H1 (cell line): Measurements from ENCODE around the gene STK40. TPM values are rescaled to one million over a fixed set of nuclear protein-coding genes. Genes with fewer than 3 reads are reported as not detected.

Experiments used
- CTCF ChIA-PET: fragments of 300-600 bp; sonication (Branson Sonifier 250); formaldehyde crosslinking; loops from one replicate; lab custom pipeline; 2021; ENCODE audit not compliant: partially characterized antibody; lab: Charles Lee
- POLR2A ChIA-PET: fragments of 300-600 bp; sonication (Branson Sonifier 250); formaldehyde crosslinking; loops from one replicate; lab custom pipeline; 2021; ENCODE audit warnings: inconsistent platforms; ENCODE audit not compliant: partially characterized antibody; lab: Charles Lee
- DNase-seq, 2 experiments: peaks; one replicate each; pipeline versions ENCODE4 v3.0.0 to v3.0.0-alpha.2; 2010 to 2022; ENCODE audit warnings: low spot score in 2 of 2, low read depth in 1 of 2, mixed read lengths in 1 of 2
- FAIRE-seq: peaks from 2 replicates; lab custom pipeline; 2011; peaks lifted over from hg19 to GRCh38; lab: Jason Lieb, UNC
- H2AFZ ChIP-seq: 2 replicates; pipeline ENCODE4 v1.8.1; 2012; ENCODE audit warnings: low read length, inconsistent platforms
- H2AK5ac ChIP-seq: 2 replicates; pipeline ENCODE4 v1.6.1; 2013; ENCODE audit warnings: low read depth, low read length
- H2BK120ac ChIP-seq: replicated peaks from 2 replicates; pipeline ENCODE3; 2013; ENCODE audit warnings: low read depth, low read length, inconsistent platforms
- H2BK12ac ChIP-seq: 2 replicates; pipeline ENCODE4 v1.6.1; 2013; ENCODE audit warnings: low read depth, low read length
- H2BK15ac ChIP-seq: 2 replicates; pipeline ENCODE4 v1.6.1; 2013; ENCODE audit warnings: low read length
- H2BK20ac ChIP-seq: 2 replicates; pipeline ENCODE4 v1.6.1; 2013; ENCODE audit warnings: low read length
- H2BK5ac ChIP-seq: 2 replicates; pipeline ENCODE4 v1.6.1; 2013; ENCODE audit warnings: low read depth, low read length
- H3K14ac ChIP-seq: 2 replicates; pipeline ENCODE4 v1.6.1; 2013; ENCODE audit warnings: inconsistent platforms; ENCODE audit not compliant: insufficient read length
- H3K18ac ChIP-seq: 2 replicates; pipeline ENCODE4 v1.6.1; 2013; ENCODE audit warnings: low read length; ENCODE audit errors: extremely low read depth
- H3K23ac ChIP-seq: 2 replicates; pipeline ENCODE4 v1.6.1; 2013; ENCODE audit warnings: inconsistent platforms; ENCODE audit not compliant: insufficient read length
- H3K23me2 ChIP-seq: 2 replicates; pipeline ENCODE4 v1.6.1; 2013; ENCODE audit warnings: low read depth, low read length
- H3K27ac ChIP-seq: 2 replicates; pipeline ENCODE4 v1.6.1; 2011; ENCODE audit warnings: low read depth, low read length, inconsistent platforms
- H3K27me3 ChIP-seq, 4 experiments: replicated peaks in 1 of 4; 1 replicate in 1 of 4; 2 replicates in 3 of 4; pipeline versions ENCODE4 v1.6.1 to v1.8.1; 2011 to 2013; ENCODE audit warnings: low read length in 3 of 4, mild to moderate bottlenecking in 3 of 4, inconsistent platforms in 2 of 4, mixed read lengths in 2 of 4, moderate library complexity in 1 of 4; ENCODE audit not compliant: control insufficient read depth in 3 of 4, insufficient read depth in 3 of 4; ENCODE audit errors: extremely low read depth in 1 of 4
- H3K36me3 ChIP-seq, 4 experiments: 2 replicates each; pipeline versions ENCODE4 v1.6.1 to v1.8.1; 2011 to 2013; ENCODE audit warnings: mild to moderate bottlenecking in 4 of 4, low read length in 3 of 4, moderate library complexity in 2 of 4, control low read depth in 1 of 4, inconsistent platforms in 1 of 4; ENCODE audit not compliant: insufficient read depth in 4 of 4, control insufficient read depth in 2 of 4
- H3K4ac ChIP-seq: replicated peaks from 2 replicates; pipeline ENCODE3; 2013; ENCODE audit warnings: low read length, low read depth, mixed read lengths, inconsistent platforms; ENCODE audit not compliant: insufficient read length
- H3K4me1 ChIP-seq, 4 experiments: replicated peaks in 1 of 4; 1 replicate in 1 of 4; 2 replicates in 3 of 4; pipeline versions ENCODE4 v1.6.1 to v1.8.1; 2011 to 2013; ENCODE audit warnings: low read length in 3 of 4, inconsistent platforms in 2 of 4, mixed read lengths in 1 of 4; ENCODE audit not compliant: insufficient read depth in 4 of 4, control insufficient read depth in 3 of 4
- H3K4me2 ChIP-seq, 2 experiments: 2 replicates each; pipeline versions ENCODE4 v1.6.1 to v1.8.1; 2011 to 2013; ENCODE audit warnings: low read depth in 2 of 2, low read length in 2 of 2, control low read depth in 1 of 2, inconsistent platforms in 1 of 2, mild to moderate bottlenecking in 1 of 2; ENCODE audit not compliant: insufficient read depth in 1 of 2
- H3K4me3 ChIP-seq, 4 experiments: fragments of 200-600, 300-600 bp in 1 of 4; sonication (generic), shearing (Covaris generic), sonication (Bioruptor Twin) in 1 of 4; 2 replicates each; pipeline versions ENCODE4 v1.5.1 to v1.8.1; 2011 to 2016; ENCODE audit warnings: low read length in 4 of 4, low read depth in 3 of 4, control low read depth in 2 of 4, inconsistent platforms in 2 of 4, mild to moderate bottlenecking in 2 of 4, mixed read lengths in 1 of 4, moderate library complexity in 1 of 4; ENCODE audit not compliant: insufficient read depth in 2 of 4; ENCODE audit errors: extremely low read depth in 1 of 4
- H3K56ac ChIP-seq: replicated peaks from 2 replicates; pipeline ENCODE3; 2013; ENCODE audit warnings: low read depth, mild to moderate bottlenecking, mixed read lengths, low read length, inconsistent platforms; ENCODE audit not compliant: insufficient read length
- H3K79me1 ChIP-seq: 2 replicates; pipeline ENCODE4 v1.6.1; 2013; ENCODE audit warnings: low read depth, low read length, control low read depth
- H3K79me2 ChIP-seq, 2 experiments: 2 replicates each; pipeline versions ENCODE4 v1.6.1 to v1.8.1; 2012 to 2013; ENCODE audit warnings: low read length in 2 of 2, mild to moderate bottlenecking in 2 of 2, inconsistent platforms in 1 of 2; ENCODE audit not compliant: insufficient read depth in 2 of 2, control insufficient read depth in 1 of 2
- H3K9ac ChIP-seq, 4 experiments: replicated peaks in 1 of 4; 1 replicate in 1 of 4; 2 replicates in 3 of 4; pipeline versions ENCODE4 v1.6.1 to v1.8.1; 2011 to 2013; ENCODE audit warnings: low read depth in 3 of 4, low read length in 3 of 4, control low read depth in 2 of 4, mild to moderate bottlenecking in 2 of 4, moderate library complexity in 2 of 4, inconsistent platforms in 1 of 4; ENCODE audit errors: extremely low read depth in 1 of 4
- H3K9me3 ChIP-seq, 2 experiments: 2 replicates each; pipeline versions ENCODE4 v1.6.1 to v1.8.1; 2012 to 2013; ENCODE audit warnings: mild to moderate bottlenecking in 2 of 2, moderate library complexity in 2 of 2, control low read depth in 1 of 2, inconsistent platforms in 1 of 2, low read depth in 1 of 2, low read length in 1 of 2, mixed read lengths in 1 of 2; ENCODE audit not compliant: insufficient read depth in 2 of 2
- H4K20me1 ChIP-seq, 2 experiments: replicated peaks in 1 of 2; 2 replicates each; pipeline versions ENCODE3 to v1.8.1; 2011 to 2013; ENCODE audit warnings: inconsistent platforms in 2 of 2, low read length in 2 of 2, mild to moderate bottlenecking in 1 of 2; ENCODE audit not compliant: insufficient read depth in 2 of 2, control insufficient read depth in 1 of 2
- H4K5ac ChIP-seq: 2 replicates; pipeline ENCODE4 v1.6.1; 2013; ENCODE audit warnings: low read length, low read depth, mixed read lengths, inconsistent platforms; ENCODE audit not compliant: insufficient read length
- H4K8ac ChIP-seq: 2 replicates; pipeline ENCODE4 v1.8.0; 2013; ENCODE audit warnings: mild to moderate bottlenecking, moderate library complexity, low read length, inconsistent platforms; ENCODE audit not compliant: insufficient read depth; ENCODE audit errors: extremely low read depth
- H4K91ac ChIP-seq: replicated peaks from 2 replicates; pipeline ENCODE3; 2013; ENCODE audit warnings: low read length, mixed read lengths, inconsistent platforms; ENCODE audit not compliant: insufficient read length
- BCL11A ChIP-seq, 2 experiments: IDR thresholded peaks; one replicate each; pipeline ENCODE4 v1.6.1; 2011; ENCODE audit warnings: low read depth in 2 of 2, low read length in 2 of 2, mild to moderate bottlenecking in 2 of 2
- BRCA1 ChIP-seq: IDR thresholded peaks from 2 replicates; pipeline ENCODE4 v1.6.1; 2012; ENCODE audit warnings: low read depth, low read length, improper control_type of control experiment
- EP300 ChIP-seq, 2 experiments: IDR thresholded peaks; 1 replicate in 1 of 2; 2 replicates in 1 of 2; pipeline ENCODE4 v1.6.1; 2011 to 2012; ENCODE audit warnings: low read depth in 2 of 2, low read length in 2 of 2, mild to moderate bottlenecking in 2 of 2, borderline replicate concordance in 1 of 2, inconsistent platforms in 1 of 2, moderate library complexity in 1 of 2
- GTF2F1 ChIP-seq: IDR thresholded peaks from 2 replicates; pipeline ENCODE4 v1.6.1; 2012; ENCODE audit warnings: low read depth, low read length, improper control_type of control experiment, borderline replicate concordance
- KDM5A ChIP-seq: fragments of 200-600 bp; IDR thresholded peaks from 2 replicates; pipeline ENCODE4 v1.7.1; 2012; ENCODE audit warnings: mild to moderate bottlenecking, low read length, inconsistent platforms, mixed read lengths
- MAFK ChIP-seq: IDR thresholded peaks from 2 replicates; pipeline ENCODE4 v1.6.1; 2012; ENCODE audit warnings: low read depth, mild to moderate bottlenecking, improper control_type of control experiment, low read length
- PHF8 ChIP-seq: fragments of 200-600 bp; sonication (generic); conservative IDR thresholded peaks from 2 replicates; pipeline ENCODE4 v1.7.1; 2012; ENCODE audit warnings: low read depth, mild to moderate bottlenecking, inconsistent platforms, low read length, moderate library complexity
- POLR2AphosphoS5 ChIP-seq: IDR thresholded peaks from 2 replicates; pipeline ENCODE4 v1.6.1; 2011; ENCODE audit warnings: low read depth, low read length
- RBBP5 ChIP-seq: IDR thresholded peaks from 2 replicates; pipeline ENCODE4 v1.7.1; 2012; ENCODE audit warnings: low read depth, mild to moderate bottlenecking, inconsistent platforms, low read length, moderate library complexity, borderline replicate concordance
- RNF2 ChIP-seq: fragments of 200-900, 300-1000 bp; sonication (generic); IDR thresholded peaks from 2 replicates; pipeline ENCODE4 v1.7.1; 2016; ENCODE audit warnings: borderline replicate concordance, low read depth, mild to moderate bottlenecking, antibody characterized with exemption, low read length; ENCODE audit not compliant: poor library complexity, severe bottlenecking; ENCODE audit errors: missing control alignments
- SP4 ChIP-seq: IDR thresholded peaks from 2 replicates; pipeline ENCODE4 v1.6.1; 2012; ENCODE audit warnings: low read length, inconsistent platforms
- TBP ChIP-seq: IDR thresholded peaks from 2 replicates; pipeline ENCODE4 v1.6.1; 2011; ENCODE audit warnings: low read depth, low read length, improper control_type of control experiment
- WGBS, 2 experiments: shearing (Covaris generic) in 1 of 2; methylation state at CpG; one replicate each; pipeline versions ENCODE4 v1.1.6 to v1.1.7; 2013 to 2015; ENCODE audit warnings: low lambda C conversion rate in 2 of 2, mixed read lengths in 2 of 2, inconsistent platforms in 1 of 2, low coverage in 1 of 2, missing lambda C conversion rate in 1 of 2; ENCODE audit not compliant: insufficient replicate concordance in 2 of 2, insufficient coverage in 1 of 2, insufficient read length in 1 of 2; ENCODE audit errors: extremely low coverage in 1 of 2, missing lambda C conversion rate in 1 of 2; 5-methylcytosine and 5-hydroxymethylcytosine counted together
- polyA plus RNA-seq, 7 experiments: library from polyadenylated mRNA; depleted of rRNA in 3 of 7; stranded (reverse) in 5 of 7; unstranded in 2 of 7; fragments of >200 nt in 5 of 7; fragments of 200-250 nt in 2 of 7; gene quantifications; 1 replicate in 5 of 7; 2 replicates in 1 of 7; 4 replicates in 1 of 7; pipeline versions ENCODE4 v1.2.1 to v1.2.3, GENCODE V29; 2011 to 2013; ENCODE audit warnings: missing spikeins in 2 of 7, mixed read lengths in 2 of 7
- total RNA-seq: library from RNA; stranded (reverse); fragmentation: NEBNext Ultra II Directional; extraction: Animal tissue kit (Norgen Biotek cat#: 25700); gene quantifications from 2 replicates; pipeline ENCODE4 v1.2.1, GENCODE V29; 2021
- TF ChIP-seq, protein P1 (sequence below): IDR thresholded peaks from 2 replicates; pipeline ENCODE4 v1.6.1; 2012; ENCODE audit warnings: inconsistent platforms

Gene STK40
- total and polyA plus RNA-seq, 2 of the 8 experiments (the other 6 are each of a cell fraction or from before 2014, with no cell fraction given), result 13.6 to 28.6 TPM

DNA sequence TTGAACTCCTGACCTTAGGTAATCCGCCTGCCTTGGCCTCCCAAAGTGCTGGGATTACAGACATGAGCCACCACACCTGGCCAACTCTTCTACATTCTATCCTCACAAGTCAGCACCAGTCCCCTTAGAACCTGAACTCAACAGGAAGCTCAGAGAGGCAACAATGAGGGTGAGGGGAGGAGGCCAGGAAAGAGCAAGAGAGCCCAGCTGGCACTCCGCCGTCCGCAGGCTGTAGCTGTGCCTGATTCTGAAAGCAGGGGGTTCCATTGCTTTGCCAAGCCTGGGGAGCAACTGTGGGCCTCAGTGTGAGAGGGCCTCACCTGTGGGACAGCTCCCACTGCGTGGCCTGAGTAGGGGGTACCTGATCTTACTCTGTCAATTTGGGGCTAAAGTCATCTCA lies 18.7 kb downstream of the STK40 start:
- H2BK15ac ChIP-seq, result no peak overlapping the region
- H2BK120ac ChIP-seq, result no peak overlapping the region
- peaks cover 3% of the 10 kb centered on the region; the same call in 1 of the 2 replicates for H3K79me1 ChIP-seq
- H2BK5ac ChIP-seq, result no peak overlapping the region
- H3K9ac ChIP-seq, result no peak overlapping the region
- H3K36me3 ChIP-seq, result peaks cover 0 to 5% (median 1%) of the 10 kb centered on the region in 4 experiments; a peak in 1 of 8 replicates
- POLR2A ChIA-PET, result interaction anchor here (1.1 to 5.2 kb wide), 6 partner anchors 10 to 83 kb away, joined by 3 to 33 read pairs (median 5); partner anchors contain the start of genes EVA1B and OSCP1
- WGBS, 2 experiments, result 98% methylated on average over 4 of the region's 5 CpGs; no CpG with 5 or more reads in 1 of the 2 experiments
- no peak overlapping the region for H3K4me2 ChIP-seq
- H4K91ac ChIP-seq, result no peak overlapping the region
- no peak overlapping the region for H4K8ac ChIP-seq
- FAIRE-seq (no peak), DNase-seq (no peak)
- no peak overlapping the region for H2BK20ac ChIP-seq
- no peak overlapping the region for H3K18ac ChIP-seq
- no peak overlapping the region for H3K56ac ChIP-seq
- no peak overlapping the region for H3K4me3 ChIP-seq
- H2AK5ac ChIP-seq, result no peak overlapping the region
- CTCF ChIA-PET, result interaction anchor here (0.6 to 7.9 kb wide), 14 partner anchors 14 to 66 kb away, joined by 3 to 90 read pairs (median 6); partner anchors contain the start of gene STK40
- peaks cover 0 to 7% of the 10 kb centered on the region in 2 experiments for H4K20me1 ChIP-seq
- peaks cover 0 to 26% of the 10 kb centered on the region in 2 experiments; a peak in 2 of 4 replicates for H3K79me2 ChIP-seq
- H3K23me2 ChIP-seq, result no peaks in the 10 kb centered on the region
- H3K14ac ChIP-seq, result no peak overlapping the region
- H3K27me3 ChIP-seq, result no peaks in the 10 kb centered on the region
- H2AFZ ChIP-seq, result no peak overlapping the region
- H3K4ac ChIP-seq, result no peak overlapping the region
- H4K5ac ChIP-seq, result no peak overlapping the region
- no peak overlapping the region for H2BK12ac ChIP-seq
- no peak overlapping the region for H3K23ac ChIP-seq
- H3K4me1 ChIP-seq, result peaks cover 2 to 15% (median 10%) of the 10 kb centered on the region in 4 experiments; a peak in 6 of 7 replicates
- no peak overlapping the region for H3K27ac ChIP-seq
- H3K9me3 ChIP-seq, result no peaks in the 10 kb centered on the region
- no peak for TF ChIP-seq RBBP5
- no peak for TF ChIP-seq MAFK
- TF ChIP-seq BCL11A (IDR thresholded peaks at IDR 0.05; ENCODE audit: low read depth in 2 of 2, low read length in 2 of 2), result no peak
- TF ChIP-seq EP300 (IDR thresholded peaks at IDR 0.05; ENCODE audit: borderline replicate concordance in 1 of 2, low read depth in 2 of 2, low read length in 2 of 2), result no peak
- TF ChIP-seq, protein P1, sequence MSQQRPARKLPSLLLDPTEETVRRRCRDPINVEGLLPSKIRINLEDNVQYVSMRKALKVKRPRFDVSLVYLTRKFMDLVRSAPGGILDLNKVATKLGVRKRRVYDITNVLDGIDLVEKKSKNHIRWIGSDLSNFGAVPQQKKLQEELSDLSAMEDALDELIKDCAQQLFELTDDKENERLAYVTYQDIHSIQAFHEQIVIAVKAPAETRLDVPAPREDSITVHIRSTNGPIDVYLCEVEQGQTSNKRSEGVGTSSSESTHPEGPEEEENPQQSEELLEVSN, result no peak
- no peak for TF ChIP-seq PHF8
- no peak for TF ChIP-seq TBP
- no peak for TF ChIP-seq KDM5A
- TF ChIP-seq BRCA1, result no peak
- no peak for TF ChIP-seq SP4
- TF ChIP-seq RNF2, result no peak
- TF ChIP-seq GTF2F1, result no peak
- no peak for TF ChIP-seq POLR2AphosphoS5
